Central memory CD4-positive, alpha-beta T cell (primary cell): ENCODE measurements around the gene CASP3.
"Not testable (repeated sequence)": the region's sequence is repeated elsewhere in the genome, so short reads cannot be mapped to it uniquely, and the experiment has no call there.

Experiments used
- DNase-seq: peaks from one replicate; pipeline ENCODE4 v3.0.0; 2022

CASP3 gene

DNA sequence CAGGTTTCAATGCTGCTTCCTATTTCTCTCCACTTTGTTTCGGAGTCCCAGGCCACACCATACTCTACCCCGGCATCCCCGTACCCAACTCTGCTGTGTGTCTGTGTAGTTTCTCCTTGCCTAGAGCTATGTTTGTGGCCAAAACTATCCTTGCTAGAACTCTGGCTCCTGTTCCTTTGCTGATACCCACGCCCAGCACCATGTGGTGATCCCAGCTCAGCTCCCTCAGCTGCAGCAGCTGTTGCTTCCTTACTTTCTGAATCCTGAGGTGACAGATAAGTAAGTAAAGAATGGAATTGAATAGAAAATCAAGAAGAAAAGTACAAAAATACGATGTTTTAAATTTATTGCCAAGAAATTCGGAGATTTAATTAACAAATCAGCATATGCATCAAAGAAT is 55.8 kb downstream of the CASP3 start:
- DNase-seq = no peak

DNA sequence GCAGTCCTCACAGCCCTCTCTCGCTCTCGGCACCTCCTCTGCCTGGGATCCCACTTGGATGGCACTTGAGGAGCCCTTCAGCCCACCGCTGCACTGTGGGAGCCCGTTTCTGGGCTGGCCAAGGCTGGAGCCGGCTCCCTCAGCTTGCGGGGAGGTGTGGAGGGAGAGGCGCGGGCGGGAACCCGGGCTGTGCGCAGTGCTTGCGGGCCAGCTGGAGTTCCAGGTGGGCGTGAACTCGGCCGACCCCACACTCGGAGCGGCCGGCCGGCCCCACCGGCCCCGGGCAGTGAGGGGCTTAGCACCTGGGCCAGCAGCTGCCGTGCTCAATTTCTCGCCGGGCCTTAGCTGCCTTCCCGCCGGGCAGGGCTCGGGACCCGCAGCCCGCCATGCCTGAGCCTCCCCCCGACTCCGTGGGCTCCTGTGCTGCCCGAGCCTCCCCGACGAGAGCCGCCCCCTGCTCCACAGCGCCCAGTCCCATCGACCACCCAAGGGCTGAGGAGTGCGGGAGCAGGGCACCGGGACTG is 57.4 kb downstream of the CASP3 start:
- DNase-seq = not testable (repeated sequence)

DNA sequence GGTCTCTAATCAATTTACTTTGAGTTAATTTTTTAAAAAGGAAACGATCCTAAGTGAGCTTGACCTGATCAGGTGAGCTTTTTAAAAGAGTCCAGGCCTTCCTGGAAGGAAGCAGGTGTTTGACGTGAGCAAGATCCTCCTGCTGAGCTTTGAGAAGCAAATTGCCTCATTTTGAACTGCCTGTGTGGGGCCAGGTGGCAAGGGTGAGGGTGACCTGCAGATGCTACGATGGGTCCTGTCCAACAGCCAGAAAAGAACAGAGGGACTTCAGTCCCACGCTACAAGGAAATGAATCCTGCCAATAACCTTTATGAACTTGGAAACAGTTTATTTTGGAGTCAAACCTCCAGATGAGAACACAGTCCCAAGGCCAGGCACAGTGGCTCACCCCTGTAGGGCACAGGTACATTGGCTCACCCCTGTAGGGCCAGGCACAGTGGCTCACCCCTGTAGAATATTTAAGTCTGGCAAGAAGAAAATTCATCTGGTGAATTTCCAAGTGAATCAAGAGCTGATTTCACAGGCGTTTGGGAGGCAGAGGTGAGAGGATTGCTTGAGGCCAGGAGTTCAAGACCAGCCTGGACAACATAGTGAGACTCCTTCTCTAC is 58.1 kb downstream of the CASP3 start:
- no peak for DNase-seq

DNA sequence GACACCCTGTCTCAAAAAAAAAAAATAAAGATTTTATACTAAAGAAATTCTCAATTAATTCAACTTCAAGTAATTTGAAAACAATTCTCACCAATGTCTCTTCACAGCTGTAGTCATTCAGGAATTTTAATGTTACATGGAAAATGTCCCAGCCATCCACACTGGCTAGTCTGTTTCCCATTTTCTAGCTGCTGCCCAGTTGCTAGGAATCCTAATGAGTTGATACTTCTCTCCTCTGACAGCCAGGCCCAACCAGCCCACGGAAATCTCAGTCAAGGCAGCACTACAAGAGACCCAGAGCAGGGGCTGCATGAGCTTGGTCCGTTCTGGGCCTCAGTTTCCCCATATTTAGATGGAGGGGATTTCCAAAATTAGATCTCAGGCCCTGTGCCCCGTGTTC is 59.1 kb downstream of the CASP3 start:
- DNase-seq = no peak

DNA sequence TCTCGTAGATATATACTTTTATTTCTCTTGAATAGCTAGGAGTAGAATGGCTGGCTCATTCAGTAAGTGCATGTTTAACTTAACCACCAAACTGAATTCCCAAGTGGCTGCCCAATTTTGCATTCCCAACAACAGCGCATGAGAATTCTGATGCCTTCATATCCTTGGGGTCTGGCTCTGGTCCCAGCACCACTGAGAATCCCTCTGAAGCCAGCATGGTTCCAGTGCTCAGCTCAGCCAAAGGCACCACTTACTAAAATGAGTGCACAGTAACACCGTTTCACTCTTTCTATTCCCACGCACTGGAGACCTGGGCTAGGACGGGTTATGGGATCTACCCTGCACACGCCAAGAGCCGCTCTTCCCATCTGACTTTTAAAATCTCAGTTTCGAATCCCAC is 60.4 kb downstream of the CASP3 start:
- DNase-seq = no peak

DNA sequence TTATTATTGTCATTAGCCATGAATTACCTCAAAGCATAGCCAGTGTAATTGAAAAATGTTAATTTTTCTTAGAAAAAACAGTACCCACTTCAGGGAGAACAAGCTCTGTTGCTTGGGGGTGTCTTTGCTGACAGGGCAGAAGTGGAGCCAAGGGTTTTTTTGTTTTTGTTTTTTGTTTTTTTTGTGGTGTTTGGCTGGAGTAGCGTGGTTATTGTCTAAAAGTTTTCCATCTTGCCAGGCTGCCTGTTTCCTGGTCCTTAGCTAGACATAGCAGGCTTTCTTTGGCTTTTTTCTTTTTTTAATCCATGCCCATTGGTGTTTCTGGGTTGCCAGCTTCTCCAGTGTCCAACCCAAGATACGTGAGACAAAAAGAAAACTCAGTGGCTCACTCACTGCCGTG is 61.5 kb downstream of the CASP3 start:
- no peak for DNase-seq

DNA sequence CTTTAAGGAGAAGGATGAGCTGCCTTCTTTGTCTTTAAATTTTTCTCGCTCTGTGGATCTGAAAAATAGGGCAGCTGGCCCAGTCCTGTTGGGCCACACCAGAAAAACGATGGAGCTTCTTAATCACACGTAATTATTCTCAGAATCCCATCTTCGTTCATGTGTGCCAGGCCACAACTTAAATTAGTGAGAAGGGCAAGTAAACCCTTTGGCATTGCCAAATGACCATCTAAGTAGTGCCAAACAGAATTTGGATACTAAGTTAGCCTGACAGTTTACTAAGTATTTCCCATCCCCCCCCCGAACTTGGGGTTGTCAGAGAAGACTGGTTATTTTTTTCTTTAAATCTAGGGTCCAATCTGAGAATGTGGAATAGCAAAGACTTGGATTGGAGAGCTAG is 62.0 kb downstream of the CASP3 start:
- no peak for DNase-seq

DNA sequence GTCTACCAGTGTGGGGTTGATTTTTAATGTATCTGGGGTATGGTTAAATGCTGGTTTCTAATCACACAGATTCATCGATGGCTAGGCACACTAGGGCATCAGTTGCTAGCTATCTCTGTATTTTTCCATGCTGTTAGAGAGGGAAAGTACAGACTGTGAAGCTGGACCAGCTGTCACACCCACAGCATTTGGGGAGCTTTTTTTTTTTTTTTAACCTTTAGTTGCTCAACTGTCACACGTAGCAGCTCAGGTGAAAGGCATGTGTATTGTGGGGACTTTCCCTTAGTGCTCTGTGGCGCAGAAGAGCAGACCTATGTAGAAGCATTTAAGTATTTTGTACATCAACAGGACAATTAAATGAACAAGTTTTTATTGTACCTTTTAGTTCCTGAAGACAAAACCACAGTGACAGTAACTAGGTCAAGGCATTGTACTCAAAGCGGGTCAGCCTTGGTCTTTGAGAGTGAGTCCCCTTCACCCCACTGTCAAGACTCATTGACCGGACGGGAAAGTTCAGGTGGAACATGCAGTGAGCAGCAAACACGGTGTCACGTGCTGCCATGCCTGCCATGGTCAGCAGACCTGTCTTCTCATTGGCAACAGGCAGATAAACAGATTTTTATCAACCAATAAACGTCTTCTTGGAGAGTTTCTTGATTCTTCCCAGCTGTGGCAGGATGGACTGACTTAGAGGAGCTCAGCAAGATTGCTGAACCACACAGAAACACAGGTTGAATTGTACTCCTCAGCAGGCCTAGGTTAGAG is 65.3 kb downstream of the CASP3 start:
- no peak for DNase-seq
